GM12878 (cell line): ENCODE data around the gene INO80C.

Experiments
- MXI1 ChIP-seq: fragments of 150-350 bp; IDR thresholded peaks from 2 replicates; pipeline ENCODE4 v1.6.1; 2011; ENCODE audit warnings: low read depth, mild to moderate bottlenecking, inconsistent platforms, low read length, improper control_type of control experiment
- POLR2A ChIP-seq: IDR thresholded peaks from 2 replicates; pipeline ENCODE4 v1.6.1; 2011; ENCODE audit warnings: low read depth, mild to moderate bottlenecking, low read length
- POLR2AphosphoS5 ChIP-seq: IDR thresholded peaks from 2 replicates; pipeline ENCODE4 v1.6.1; 2011; ENCODE audit warnings: mild to moderate bottlenecking, low read length, inconsistent platforms

DNA sequence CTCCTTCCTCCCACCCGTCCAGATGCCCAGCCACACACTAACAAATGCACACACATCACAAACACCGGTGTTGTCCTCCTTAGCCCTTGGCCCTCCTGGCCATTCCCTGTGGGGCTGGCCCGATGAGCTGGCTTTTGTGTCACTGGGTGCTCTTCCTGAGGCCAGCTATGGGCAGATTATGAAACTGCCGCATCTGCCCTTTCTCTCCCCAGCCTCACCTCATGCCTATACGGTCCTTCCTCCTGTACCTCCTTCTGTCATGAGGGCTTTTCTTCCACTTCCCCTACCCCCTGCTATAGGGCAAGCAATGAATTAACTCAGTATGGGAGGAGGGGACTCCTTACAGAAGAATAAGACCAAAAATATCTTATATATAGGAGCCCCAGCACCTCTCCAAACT is 10.3 kb upstream of the INO80C start:
- TF ChIP-seq POLR2AphosphoS5 (no peak), POLR2A (no peak), MXI1 (no peak)
